Left renal cortex interstitium (tissue), 4 donors: ENCODE measurements around the gene B3GNT2. TPM values are rescaled to one million over a fixed set of nuclear protein-coding genes. Genes with fewer than 3 reads are reported as not detected.
"Not testable (repeated sequence)": the region's sequence is repeated elsewhere in the genome, so short reads cannot be mapped to it uniquely, and the experiment has no call there.

Source experiments
- DNase-seq, 4 donors: peaks; one replicate each; pipeline ENCODE4 v3.0.0-alpha.2; 2013; ENCODE audit warnings: low read depth in 4 of 4, low spot score in 2 of 4, missing footprints in 1 of 4
- polyA plus RNA-seq, 4 donors: library from polyadenylated mRNA; unstranded; fragments of 120-200 nt; gene quantifications; one replicate each; pipeline ENCODE4 v1.2.1, GENCODE V29; 2013; ENCODE audit not compliant: insufficient read length in 4 of 4

The B3GNT2 gene
- polyA plus RNA-seq, 4 donors, result 26.0 to 36.7 (median 32.6) TPM

GRCh38 chr2:62184512-62185230 lies 11.2 kb upstream of the B3GNT2 start:
- no peak for DNase-seq

GRCh38 chr2:62185475-62186155 lies 10.3 kb upstream of the B3GNT2 start:
- no peak for DNase-seq

DNA sequence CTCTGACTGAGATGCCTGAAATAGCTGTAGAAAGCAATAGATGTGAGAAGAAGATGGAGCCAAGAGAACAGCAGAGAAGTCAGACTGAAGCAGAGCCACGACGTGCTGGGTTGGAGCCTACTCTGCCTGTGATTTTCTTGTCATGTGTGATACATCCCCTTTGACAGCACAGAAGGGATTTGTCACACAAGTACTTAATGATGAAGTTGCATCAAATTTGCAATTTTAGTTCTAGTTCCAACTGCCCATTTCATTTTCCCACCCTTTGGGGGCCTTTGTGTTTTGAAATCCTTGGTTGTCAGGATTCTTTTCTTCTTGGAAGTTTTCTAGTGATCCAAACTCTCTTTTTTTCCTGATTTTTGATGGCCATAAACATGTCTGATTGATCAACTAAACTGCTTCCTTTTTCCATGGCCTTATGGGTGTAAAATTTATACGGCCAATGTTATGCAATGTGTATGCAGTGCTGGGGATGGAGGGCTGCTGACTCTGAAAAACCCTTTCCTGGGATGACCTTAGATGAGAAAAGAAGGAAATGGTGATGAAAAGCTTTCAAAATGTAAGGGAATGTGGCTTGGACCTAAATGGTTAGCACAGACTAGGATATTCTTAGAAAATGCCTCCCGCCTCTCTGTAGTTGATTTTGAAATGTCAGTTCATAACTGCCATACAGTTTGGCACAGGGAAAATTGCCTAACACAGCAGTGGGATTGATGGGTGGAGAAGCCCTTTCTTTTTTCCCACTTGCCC lies 9.6 kb upstream of the B3GNT2 start:
- DNase-seq, result no peak

GRCh38 chr2:62187246-62187645 lies 8.7 kb upstream of the B3GNT2 start:
- DNase-seq, result no peak

DNA sequence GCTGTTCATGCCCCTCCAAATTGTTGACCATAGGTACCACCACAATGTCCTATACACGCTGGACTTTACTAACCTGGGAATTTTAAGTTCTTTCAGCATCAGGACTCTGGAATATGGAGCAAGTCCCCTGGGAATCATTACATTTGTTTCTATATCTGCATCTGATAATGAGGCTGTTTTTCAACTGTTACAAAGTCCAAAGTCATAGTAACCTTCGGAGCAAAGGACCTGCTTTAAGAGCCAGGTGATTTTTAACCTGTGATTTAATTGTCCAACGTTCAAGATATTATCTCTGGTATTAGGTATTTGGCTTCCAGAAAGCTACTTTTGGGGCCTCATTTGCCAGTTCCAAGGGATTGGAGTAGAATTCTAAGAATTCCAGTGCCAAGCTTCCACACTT lies 7.5 kb upstream of the B3GNT2 start:
- no peak for DNase-seq

- DNase-seq, result no peak
Observed at GRCh38 chr2:62189196-62189595, 6.7 kb upstream of the B3GNT2 start.

GRCh38 chr2:62192811-62193210 lies 3.1 kb upstream of the B3GNT2 start:
- no peak for DNase-seq

GRCh38 chr2:62194558-62195420 lies 1.1 kb upstream of the B3GNT2 start:
- DNase-seq, result no peak

GRCh38 chr2:62196278-62196901 lies 475 bp downstream of the B3GNT2 start:
- DNase-seq, result peak in 1 of 4 donors; percentile 16

DNA sequence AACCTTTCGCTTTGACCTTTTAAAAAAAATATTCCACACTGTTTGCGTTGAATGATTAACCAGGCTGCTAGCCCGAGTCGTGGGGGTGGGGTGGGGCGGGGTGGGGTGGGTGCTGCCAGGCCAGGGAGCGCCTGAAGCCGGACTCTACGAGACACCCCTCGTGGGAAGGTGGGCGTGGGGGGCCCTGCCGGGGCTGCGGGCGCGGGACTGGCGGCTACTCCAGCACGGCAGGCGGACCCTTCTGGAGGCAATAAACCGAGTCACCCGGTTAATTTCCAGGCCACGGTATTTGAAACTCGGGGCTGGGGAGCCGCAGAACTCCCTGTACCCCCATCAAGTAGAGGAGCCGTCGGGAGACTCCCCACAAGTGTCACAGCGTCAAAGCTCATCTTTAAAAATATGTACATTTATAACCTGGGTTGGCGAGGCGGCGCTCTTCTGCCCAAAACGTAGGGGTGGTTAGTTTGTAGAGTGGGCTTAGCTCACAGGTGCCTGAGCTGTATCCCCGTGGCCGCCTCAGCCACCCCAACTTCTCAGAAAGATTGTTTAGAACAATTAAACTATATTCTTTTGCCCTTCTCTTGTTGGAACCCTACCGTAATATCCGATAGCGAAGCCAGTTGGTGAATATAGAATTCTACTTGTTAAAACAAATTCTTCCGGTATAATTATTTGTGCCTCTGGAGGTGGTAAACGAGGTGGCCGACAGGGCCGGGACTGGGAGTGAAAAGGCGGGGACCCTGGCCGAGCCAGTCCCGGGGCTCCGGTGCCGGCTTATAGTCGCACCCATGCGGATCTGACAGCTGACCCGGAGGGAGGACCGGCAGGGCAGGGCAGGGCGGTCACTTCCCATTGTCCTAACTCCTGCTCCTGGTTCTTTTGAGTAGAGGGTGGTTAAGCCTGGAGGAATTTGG lies 1.4 kb downstream of the B3GNT2 start:
- no peak for DNase-seq

DNA sequence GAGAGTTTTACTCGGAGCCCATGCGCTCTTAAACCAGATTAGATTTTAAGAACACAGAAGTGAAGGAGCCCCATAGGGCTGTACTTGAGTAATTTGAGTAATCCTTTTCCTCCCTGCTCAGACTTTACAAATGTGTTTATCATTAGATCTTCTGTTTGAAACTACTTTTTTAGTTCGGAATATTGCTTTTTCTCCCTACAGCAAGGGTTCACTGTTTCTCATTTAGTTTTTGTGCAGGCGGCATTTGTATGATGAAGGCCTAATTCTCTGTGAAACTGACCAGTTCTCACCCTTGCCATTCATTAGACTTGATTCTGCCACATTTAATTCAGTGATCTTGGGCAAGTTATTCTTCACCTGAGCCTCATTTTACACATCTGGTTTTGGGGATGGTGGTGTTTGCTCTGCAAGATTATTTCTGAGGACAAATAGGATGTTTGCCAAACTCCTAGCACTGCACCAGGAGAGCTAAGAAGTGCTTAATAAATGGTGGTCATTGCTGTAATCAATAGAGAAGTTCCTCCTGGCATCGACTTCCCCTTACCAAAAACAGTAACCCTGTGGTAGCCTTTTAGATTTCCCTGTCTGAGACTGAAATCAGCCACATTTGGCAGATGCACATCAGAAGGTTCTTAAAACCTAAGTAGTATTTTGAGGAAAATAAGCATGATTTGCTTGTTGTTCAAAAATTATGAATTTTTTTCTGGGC lies 2.2 kb downstream of the B3GNT2 start:
- no peak for DNase-seq

DNA sequence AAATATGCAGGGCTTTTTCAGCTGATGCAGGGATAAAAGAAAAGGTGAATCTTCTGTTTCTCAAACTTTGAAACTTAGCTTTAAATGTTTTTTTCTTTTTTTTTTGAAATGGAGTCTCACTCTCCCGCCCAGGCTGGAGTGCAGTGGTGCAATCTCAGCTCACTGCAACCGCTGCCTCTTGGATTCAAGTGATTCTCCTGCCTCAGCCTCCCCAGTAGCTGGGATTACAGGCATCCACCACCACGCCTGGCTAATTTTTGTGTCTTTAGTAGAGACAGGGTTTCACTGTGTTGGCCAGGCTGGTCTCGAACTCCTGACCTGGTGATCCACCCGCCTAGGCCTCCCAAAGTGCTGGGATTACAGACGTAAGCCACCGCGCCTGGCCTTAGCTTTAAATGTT lies 2.9 kb downstream of the B3GNT2 start:
- DNase-seq, result not testable (repeated sequence)

- DNase-seq, result no peak
Observed at GRCh38 chr2:62199392-62200125, 3.6 kb downstream of the B3GNT2 start.

- no peak for DNase-seq
Observed at GRCh38 chr2:62200291-62200841, 4.5 kb downstream of the B3GNT2 start.

- DNase-seq, result no peak
Observed at GRCh38 chr2:62200868-62201267, 5.0 kb downstream of the B3GNT2 start.

- no peak for DNase-seq
Observed at GRCh38 chr2:62201307-62201706, 5.4 kb downstream of the B3GNT2 start.

GRCh38 chr2:62202019-62202722 lies 6.3 kb downstream of the B3GNT2 start:
- DNase-seq, result no peak
